ENCODE data around the gene GRK5.
"Not testable (repeated sequence)": the region's sequence is repeated elsewhere in the genome, so short reads cannot be mapped to it uniquely, and the experiment has no call there.

GRK5 gene

DNA sequence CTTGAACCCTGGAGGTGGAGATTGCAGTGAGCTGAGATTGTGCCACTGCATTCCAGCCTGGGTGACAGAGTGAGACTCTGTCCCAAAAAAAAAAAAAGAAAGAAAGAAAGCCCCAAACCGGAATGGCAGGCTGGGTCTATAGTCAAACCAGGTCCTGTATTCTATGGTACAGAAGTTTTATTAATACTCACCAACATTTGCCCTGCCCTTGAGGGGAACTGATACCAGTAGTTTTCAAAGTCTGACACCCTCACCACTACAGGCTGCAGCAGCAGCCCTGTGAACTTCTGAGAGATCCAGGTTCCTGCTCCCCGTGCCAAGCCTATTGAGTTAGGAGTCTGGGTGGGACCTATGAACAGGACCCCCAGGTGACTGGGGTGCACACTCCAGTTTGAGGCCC, 254.6 kb downstream of the GRK5 start:
- no peak for DNase-seq (ENCODE audit: insufficient read length, low spot score)
- TF ChIP-seq POLR2AphosphoS5 (IDR thresholded peaks at IDR 0.05; ENCODE audit: low read depth, low read length), result no peak
- no peak for TF ChIP-seq PAX5 (IDR thresholded peaks at IDR 0.05; ENCODE audit: insufficient read depth, low read length, severe bottlenecking)
- TF ChIP-seq TAF1 (IDR thresholded peaks at IDR 0.05; ENCODE audit: low read depth, low read length), result no peak
- TF ChIP-seq POU2F2 (IDR thresholded peaks at IDR 0.05; ENCODE audit: low read depth, low read length), result no peak
- peak; percentile 93 for TF ChIP-seq SPI1 (IDR thresholded peaks at IDR 0.05; ENCODE audit: low read depth, low read length)
- no peak for TF ChIP-seq POLR2A (IDR thresholded peaks at IDR 0.05; ENCODE audit: low read depth, low read length)
- peak; percentile 72 for FAIRE-seq

DNA sequence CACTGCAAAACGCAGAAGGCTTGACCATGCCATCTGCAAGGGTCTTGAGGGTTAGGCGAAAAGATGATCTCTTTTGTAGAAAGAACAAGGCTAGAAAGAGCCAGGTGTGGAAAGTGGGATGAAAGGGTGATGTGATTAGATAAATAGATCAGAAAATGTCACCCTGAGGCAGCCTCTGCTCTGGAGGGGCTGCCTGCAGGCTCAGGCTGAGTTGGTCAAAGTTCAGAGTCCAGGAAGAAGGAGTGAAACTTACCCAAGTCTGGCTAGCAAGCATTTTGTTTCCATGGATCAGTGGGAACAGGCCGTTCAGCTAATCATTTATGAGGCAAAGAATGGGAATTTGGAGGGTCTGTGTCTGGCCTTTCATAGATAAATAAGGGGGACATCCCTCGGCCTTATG, 255.4 kb downstream of the GRK5 start:
- peak; percentile 61 for FAIRE-seq
- TF ChIP-seq POLR2AphosphoS5 (IDR thresholded peaks at IDR 0.05; ENCODE audit: low read depth, low read length) (no peak), POLR2A (IDR thresholded peaks at IDR 0.05; ENCODE audit: low read depth, low read length) (no peak), SPI1 (IDR thresholded peaks at IDR 0.05; ENCODE audit: low read depth, low read length) (no peak), PAX5 (IDR thresholded peaks at IDR 0.05; ENCODE audit: insufficient read depth, low read length, severe bottlenecking) (no peak), TAF1 (IDR thresholded peaks at IDR 0.05; ENCODE audit: low read depth, low read length) (no peak), POU2F2 (IDR thresholded peaks at IDR 0.05; ENCODE audit: low read depth, low read length) (no peak)
- no peak for DNase-seq (ENCODE audit: insufficient read length, low spot score)

DNA sequence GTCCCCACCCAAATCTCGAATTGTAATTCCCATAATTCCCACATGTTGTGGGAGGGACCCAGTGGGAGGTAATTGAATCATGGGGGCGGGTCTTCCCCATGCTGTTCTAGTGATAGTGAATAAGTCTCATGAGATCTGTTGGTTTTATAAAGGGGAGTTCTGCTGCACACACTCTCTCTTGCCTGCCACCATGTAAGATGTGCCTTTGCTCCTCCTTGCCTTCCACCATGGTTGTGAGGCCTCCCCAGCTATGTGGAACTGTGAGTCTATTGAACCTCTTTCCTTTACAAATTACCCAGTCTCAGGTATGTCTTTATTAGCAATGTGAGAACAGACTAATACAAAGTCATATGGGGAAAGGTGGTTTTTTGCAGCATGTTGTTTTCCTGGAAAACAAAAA, 255.8 kb downstream of the GRK5 start:
- not testable (repeated sequence) for DNase-seq (ENCODE audit: insufficient read length, low spot score); FAIRE-seq

DNA sequence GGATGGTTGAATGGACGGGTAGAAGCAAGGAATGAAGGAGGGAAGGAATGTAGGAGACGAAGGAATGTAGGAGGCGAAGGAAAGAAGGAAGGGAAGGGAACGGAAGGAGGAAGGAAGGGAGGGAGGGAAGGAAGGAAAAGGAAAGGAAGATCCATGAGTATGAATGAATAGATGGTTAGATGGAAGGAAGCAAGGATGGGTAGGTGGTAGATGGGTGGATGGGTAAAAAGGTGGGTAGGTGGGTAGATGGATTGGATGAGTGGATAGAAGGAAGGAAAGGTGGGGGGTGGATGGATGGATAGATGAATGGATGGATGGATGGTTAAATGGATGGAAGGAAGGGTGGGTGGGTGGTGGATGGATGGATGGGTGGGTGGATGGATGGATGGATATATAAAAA, 257.7 kb downstream of the GRK5 start:
- DNase-seq (ENCODE audit: insufficient read length, low spot score), result no peak
- FAIRE-seq, result peak; percentile 5
- TF ChIP-seq SPI1 (IDR thresholded peaks at IDR 0.05; ENCODE audit: low read depth, low read length) (no peak), POU2F2 (IDR thresholded peaks at IDR 0.05; ENCODE audit: low read depth, low read length) (no peak), POLR2AphosphoS5 (IDR thresholded peaks at IDR 0.05; ENCODE audit: low read depth, low read length) (no peak), PAX5 (IDR thresholded peaks at IDR 0.05; ENCODE audit: insufficient read depth, low read length, severe bottlenecking) (no peak), TAF1 (IDR thresholded peaks at IDR 0.05; ENCODE audit: low read depth, low read length) (no peak), POLR2A (IDR thresholded peaks at IDR 0.05; ENCODE audit: low read depth, low read length) (no peak)

DNA sequence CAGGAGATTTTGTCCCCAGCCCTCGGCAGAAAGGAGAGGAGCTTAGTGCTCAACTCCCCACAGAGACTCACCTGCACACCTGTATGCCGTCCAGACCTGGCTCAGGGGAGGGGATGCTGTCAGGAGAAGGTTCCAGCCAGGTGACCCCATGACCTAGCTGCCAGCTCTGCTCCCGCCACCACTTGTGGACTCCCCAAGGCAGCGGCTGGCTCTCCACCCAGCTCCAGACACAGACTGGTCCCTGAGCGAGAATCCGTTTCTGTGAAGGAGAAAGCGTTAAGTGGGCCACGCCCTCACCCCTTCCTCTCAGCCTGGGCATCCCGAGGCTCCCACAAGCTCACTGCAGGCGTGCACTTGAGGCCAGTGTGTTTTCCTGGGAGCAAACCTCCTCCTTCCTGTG, 258.7 kb downstream of the GRK5 start:
- TF ChIP-seq TAF1 (IDR thresholded peaks at IDR 0.05; ENCODE audit: low read depth, low read length) (no peak), POLR2A (IDR thresholded peaks at IDR 0.05; ENCODE audit: low read depth, low read length) (no peak), SPI1 (IDR thresholded peaks at IDR 0.05; ENCODE audit: low read depth, low read length) (no peak), POU2F2 (IDR thresholded peaks at IDR 0.05; ENCODE audit: low read depth, low read length) (no peak), POLR2AphosphoS5 (IDR thresholded peaks at IDR 0.05; ENCODE audit: low read depth, low read length) (no peak), PAX5 (IDR thresholded peaks at IDR 0.05; ENCODE audit: insufficient read depth, low read length, severe bottlenecking) (no peak)
- no peak for FAIRE-seq

DNA sequence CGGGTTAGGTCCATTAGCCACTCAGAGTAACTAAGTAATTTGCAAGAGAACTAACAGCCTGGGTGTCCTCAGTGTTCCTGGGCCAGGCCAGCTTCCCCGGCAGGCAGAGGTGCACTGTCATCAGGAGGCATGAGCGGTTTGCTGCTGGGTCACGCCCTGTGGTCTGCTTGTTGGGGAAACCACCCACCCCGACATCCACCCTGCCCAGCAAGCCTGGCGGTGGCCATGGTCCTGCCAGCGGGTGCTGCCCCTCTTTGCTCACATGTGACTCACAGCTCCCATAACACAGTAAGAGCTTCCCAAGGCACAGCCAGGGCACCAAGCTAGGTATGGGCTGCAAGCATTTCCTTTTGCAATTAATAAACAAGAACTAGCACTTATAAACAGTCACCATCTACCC, 259.3 kb downstream of the GRK5 start:
- TF ChIP-seq TAF1 (IDR thresholded peaks at IDR 0.05; ENCODE audit: low read depth, low read length) (no peak), POU2F2 (IDR thresholded peaks at IDR 0.05; ENCODE audit: low read depth, low read length) (no peak), POLR2A (IDR thresholded peaks at IDR 0.05; ENCODE audit: low read depth, low read length) (no peak), POLR2AphosphoS5 (IDR thresholded peaks at IDR 0.05; ENCODE audit: low read depth, low read length) (no peak), SPI1 (IDR thresholded peaks at IDR 0.05; ENCODE audit: low read depth, low read length) (no peak), PAX5 (IDR thresholded peaks at IDR 0.05; ENCODE audit: insufficient read depth, low read length, severe bottlenecking) (no peak)
- DNase-seq (ENCODE audit: insufficient read length, low spot score), result no peak
- peak; percentile 71 for FAIRE-seq

More for the DNA sequence above, 258.7 kb downstream of the GRK5 start:
- DNase-seq (ENCODE audit: insufficient read length, low spot score), result no peak

DNA sequence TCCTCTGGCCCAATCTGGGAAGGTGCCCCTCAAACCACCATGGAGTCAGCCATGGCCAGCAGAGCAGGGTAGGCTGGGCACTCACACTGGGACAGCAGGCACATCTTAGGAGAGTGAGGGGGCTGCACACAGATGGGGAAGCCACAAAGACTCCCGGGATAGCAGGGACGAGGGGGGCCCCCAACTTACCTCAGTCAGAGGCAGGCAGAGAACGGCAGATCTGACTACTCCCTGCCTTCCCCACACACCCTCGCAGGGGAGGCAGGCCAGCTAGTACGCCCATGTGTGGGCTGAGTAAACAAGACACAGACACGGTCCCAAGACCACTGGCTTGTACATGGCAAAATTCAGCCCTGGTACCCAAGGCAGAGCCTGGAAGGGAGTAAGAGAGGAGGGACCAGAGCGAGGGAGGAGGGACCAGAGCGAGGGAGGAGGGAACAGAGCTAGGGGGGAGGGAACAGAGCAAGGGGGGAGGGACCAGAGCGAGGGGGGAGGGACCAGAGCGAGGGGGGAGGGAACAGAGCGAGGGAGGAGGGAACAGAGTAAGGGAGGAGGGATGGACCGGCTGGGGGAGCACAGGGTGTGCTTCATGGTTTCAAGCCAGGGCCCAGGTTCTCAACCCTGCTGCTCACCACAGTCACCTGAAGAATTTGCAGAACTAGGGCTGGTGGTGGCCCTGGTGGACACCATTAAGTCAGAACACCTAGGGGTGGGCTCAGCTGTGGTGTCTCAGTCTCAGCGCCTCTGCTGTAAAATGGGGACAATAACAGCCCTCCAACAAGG, 261.4 kb downstream of the GRK5 start:
- no peak for FAIRE-seq
- DNase-seq (ENCODE audit: insufficient read length, low spot score), result no peak
- no peak for TF ChIP-seq PAX5 (IDR thresholded peaks at IDR 0.05; ENCODE audit: insufficient read depth, low read length, severe bottlenecking)
- no peak for TF ChIP-seq TAF1 (IDR thresholded peaks at IDR 0.05; ENCODE audit: low read depth, low read length)
- TF ChIP-seq POLR2A (IDR thresholded peaks at IDR 0.05; ENCODE audit: low read depth, low read length), result no peak
- no peak for TF ChIP-seq SPI1 (IDR thresholded peaks at IDR 0.05; ENCODE audit: low read depth, low read length)
- no peak for TF ChIP-seq POLR2AphosphoS5 (IDR thresholded peaks at IDR 0.05; ENCODE audit: low read depth, low read length)

DNA sequence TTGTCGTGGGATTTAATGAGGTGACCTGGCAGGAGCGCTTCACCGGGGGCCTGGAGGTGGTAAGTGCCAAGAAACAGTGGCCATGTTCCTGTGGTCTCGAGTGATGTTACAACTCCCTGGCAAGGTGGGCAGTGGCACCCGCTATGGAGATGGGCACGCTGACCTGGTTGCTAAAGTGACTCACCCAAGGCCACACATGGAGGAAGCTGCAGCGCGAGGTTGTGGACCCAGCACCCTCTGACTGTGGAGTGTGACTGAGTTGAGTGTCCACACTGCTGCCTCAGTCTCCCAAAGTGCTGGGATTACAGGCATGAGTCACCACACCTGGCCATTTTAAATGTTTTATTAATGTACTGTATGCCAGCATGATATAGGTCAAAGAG, 261.9 kb downstream of the GRK5 start:
- no peak for DNase-seq (ENCODE audit: insufficient read length, low spot score)
- TF ChIP-seq POLR2A (IDR thresholded peaks at IDR 0.05; ENCODE audit: low read depth, low read length), result no peak
- TF ChIP-seq TAF1 (IDR thresholded peaks at IDR 0.05; ENCODE audit: low read depth, low read length), result no peak
- TF ChIP-seq PAX5 (IDR thresholded peaks at IDR 0.05; ENCODE audit: insufficient read depth, low read length, severe bottlenecking), result no peak
- TF ChIP-seq SPI1 (IDR thresholded peaks at IDR 0.05; ENCODE audit: low read depth, low read length), result no peak
- TF ChIP-seq POU2F2 (IDR thresholded peaks at IDR 0.05; ENCODE audit: low read depth, low read length), result no peak
- TF ChIP-seq POLR2AphosphoS5 (IDR thresholded peaks at IDR 0.05; ENCODE audit: low read depth, low read length), result no peak
- FAIRE-seq, result no peak

DNA sequence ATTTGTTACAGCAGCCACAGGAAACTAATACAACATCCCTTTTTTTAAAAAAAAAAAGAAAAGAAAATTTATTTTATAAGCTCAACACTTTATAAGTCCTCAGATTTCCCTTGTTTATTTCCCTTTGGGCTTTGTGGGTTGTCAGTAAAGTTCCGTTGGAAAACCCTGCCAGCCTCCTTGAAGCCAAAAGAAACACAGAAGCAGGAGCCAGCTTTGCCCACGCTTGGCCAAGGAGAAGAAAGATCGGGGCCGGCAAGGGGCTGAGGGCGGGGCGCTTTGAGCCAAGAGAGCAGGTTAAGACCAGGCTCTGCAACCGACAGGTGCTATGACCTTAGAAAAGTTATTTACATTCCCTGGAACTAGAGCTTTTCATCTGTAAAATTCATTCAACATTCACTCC, 262.5 kb downstream of the GRK5 start:
- no peak for FAIRE-seq
- DNase-seq (ENCODE audit: insufficient read length, low spot score), result no peak
- TF ChIP-seq PAX5 (IDR thresholded peaks at IDR 0.05; ENCODE audit: insufficient read depth, low read length, severe bottlenecking) (no peak), POU2F2 (IDR thresholded peaks at IDR 0.05; ENCODE audit: low read depth, low read length) (no peak), TAF1 (IDR thresholded peaks at IDR 0.05; ENCODE audit: low read depth, low read length) (no peak), SPI1 (IDR thresholded peaks at IDR 0.05; ENCODE audit: low read depth, low read length) (no peak), POLR2AphosphoS5 (IDR thresholded peaks at IDR 0.05; ENCODE audit: low read depth, low read length) (no peak), POLR2A (IDR thresholded peaks at IDR 0.05; ENCODE audit: low read depth, low read length) (no peak)
